Upper lobe of left lung (tissue), 6 donors: Measurements from ENCODE around the gene ZDHHC1. TPM values are rescaled to one million over a fixed set of nuclear protein-coding genes. Genes with fewer than 3 reads are reported as not detected.

Source experiments
- ATAC-seq, 2 donors: fragments of 200-7000 bp; cut with Tn5 transposase; one replicate each; pipeline ENCODE4 v1.9.1; 2022; ENCODE audit warnings: mild to moderate bottlenecking in 2 of 2, moderate library complexity in 2 of 2; ENCODE audit not compliant: low FRiP score in 2 of 2
- DNase-seq, 2 donors: peaks; one replicate each; pipeline ENCODE4 v3.0.0-alpha.2; 2019 to 2020
- H3K27ac ChIP-seq, 4 donors: fragments of 200-600 bp; sonication (generic); one replicate each; pipeline ENCODE4 v1.5.1; 2016 to 2019
- H3K27me3 ChIP-seq, 4 donors: fragments of 200-600 bp; sonication (generic); one replicate each; pipeline ENCODE4 v1.5.1; 2017 to 2019
- H3K36me3 ChIP-seq, 4 donors: fragments of 200-600 bp; sonication (generic); one replicate each; pipeline ENCODE4 v1.5.1; 2016 to 2019
- H3K4me1 ChIP-seq, 4 donors: fragments of 200-600 bp; sonication (generic); one replicate each; pipeline ENCODE4 v1.5.1; 2018 to 2019
- H3K4me3 ChIP-seq, 4 donors: fragments of 200-600 bp; sonication (generic); one replicate each; pipeline ENCODE4 v1.5.1; 2017 to 2019; ENCODE audit warnings: mild to moderate bottlenecking in 2 of 4, moderate library complexity in 1 of 4
- H3K9me3 ChIP-seq, 4 donors: fragments of 200-600 bp; sonication (generic); one replicate each; pipeline ENCODE4 v1.5.1; 2018 to 2019
- EP300 ChIP-seq, 4 donors: sonication (generic); formaldehyde crosslinking; IDR thresholded peaks; one replicate each; pipeline ENCODE4 v1.5.1; 2017; ENCODE audit warnings: antibody characterized with exemption in 4 of 4, control low read depth in 2 of 4
- POLR2A ChIP-seq, 4 donors: fragments of 450-650 bp; IDR thresholded peaks; one replicate each; pipeline ENCODE4 v1.5.1; 2016 to 2017; ENCODE audit warnings: antibody characterized with exemption in 4 of 4, mild to moderate bottlenecking in 2 of 4
- POLR2AphosphoS5 ChIP-seq, 2 donors: sonication (generic); formaldehyde crosslinking; IDR thresholded peaks; one replicate each; pipeline ENCODE4 v1.5.1; 2017; ENCODE audit warnings: antibody characterized with exemption in 2 of 2
- WGBS, 2 donors: methylation state at CpG; one replicate each; pipeline ENCODE4 v1.1.5; 2017 to 2018; 5-methylcytosine and 5-hydroxymethylcytosine counted together
- total RNA-seq, 6 donors: library from RNA; depleted of rRNA in 4 of 6; stranded (reverse); fragments of >200 nt in 4 of 6; gene quantifications; one replicate each; pipeline versions ENCODE4 v1.1.0 to v1.2.1, GENCODE V29; 2016 to 2021
- TF ChIP-seq, protein P1 (sequence below), 6 experiments: fragments of 450-650 bp in 4 of 6; fragments of 200-600 bp in 2 of 6; sonication (generic) in 2 of 6; IDR thresholded peaks; one replicate each; pipeline ENCODE4 v1.5.1; 2016 to 2019; ENCODE audit warnings: antibody characterized with exemption in 6 of 6
- donor health status: DM: no; HTN: no; CAD: no; lungs with moderate emphysema.
- donor health status: DM: no; HTN: yes; CAD: no; lungs with severe emphysema.

ZDHHC1 gene
- total RNA-seq, 6 donors from 2014 or later = 14.7 to 49.2 (median 21.4) TPM

DNA sequence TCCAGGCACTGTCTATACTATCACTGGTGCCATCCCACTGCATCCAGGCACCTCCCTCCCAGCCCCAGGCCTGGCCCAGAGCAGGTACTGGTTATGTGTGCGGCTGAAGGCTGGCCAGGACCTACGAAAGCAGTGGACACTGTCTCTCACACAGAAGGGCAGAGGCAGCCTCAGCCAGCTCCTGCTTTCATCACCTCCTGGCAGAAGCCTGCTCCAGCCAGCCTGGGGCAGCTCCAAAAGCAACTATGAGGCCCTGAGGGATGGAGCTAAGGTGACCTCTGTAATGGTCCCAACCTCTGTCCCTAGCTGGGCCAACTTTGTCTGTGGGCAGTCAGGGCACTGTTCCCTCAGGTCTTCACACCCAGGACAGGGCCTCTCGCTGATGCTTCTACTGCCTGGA lies 33.5 kb upstream of the ZDHHC1 start:
- ATAC-seq = no peak
- DNase-seq = no peak
- WGBS, 2 donors = 71 to 85% methylated on average over 3 of the region's 3 CpGs
- peaks cover 56 to 83% (median 72%) of the 10 kb centered on the region in 4 donors for H3K4me1 ChIP-seq
- TF ChIP-seq EP300 (IDR thresholded peaks at IDR 0.05) = no peak
- no peak for TF ChIP-seq POLR2AphosphoS5 (IDR thresholded peaks at IDR 0.05)
- TF ChIP-seq POLR2A (IDR thresholded peaks at IDR 0.05) = no peak
- TF ChIP-seq, protein P1, sequence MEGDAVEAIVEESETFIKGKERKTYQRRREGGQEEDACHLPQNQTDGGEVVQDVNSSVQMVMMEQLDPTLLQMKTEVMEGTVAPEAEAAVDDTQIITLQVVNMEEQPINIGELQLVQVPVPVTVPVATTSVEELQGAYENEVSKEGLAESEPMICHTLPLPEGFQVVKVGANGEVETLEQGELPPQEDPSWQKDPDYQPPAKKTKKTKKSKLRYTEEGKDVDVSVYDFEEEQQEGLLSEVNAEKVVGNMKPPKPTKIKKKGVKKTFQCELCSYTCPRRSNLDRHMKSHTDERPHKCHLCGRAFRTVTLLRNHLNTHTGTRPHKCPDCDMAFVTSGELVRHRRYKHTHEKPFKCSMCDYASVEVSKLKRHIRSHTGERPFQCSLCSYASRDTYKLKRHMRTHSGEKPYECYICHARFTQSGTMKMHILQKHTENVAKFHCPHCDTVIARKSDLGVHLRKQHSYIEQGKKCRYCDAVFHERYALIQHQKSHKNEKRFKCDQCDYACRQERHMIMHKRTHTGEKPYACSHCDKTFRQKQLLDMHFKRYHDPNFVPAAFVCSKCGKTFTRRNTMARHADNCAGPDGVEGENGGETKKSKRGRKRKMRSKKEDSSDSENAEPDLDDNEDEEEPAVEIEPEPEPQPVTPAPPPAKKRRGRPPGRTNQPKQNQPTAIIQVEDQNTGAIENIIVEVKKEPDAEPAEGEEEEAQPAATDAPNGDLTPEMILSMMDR (IDR thresholded peaks at IDR 0.05) = no peak
- H3K36me3 ChIP-seq = peaks cover 0 to 65% (median 43%) of the 10 kb centered on the region in 4 donors
- H3K9me3 ChIP-seq = no peaks in the 10 kb centered on the region
- no peak overlapping the region for H3K4me3 ChIP-seq
- H3K27me3 ChIP-seq = no peaks in the 10 kb centered on the region
- peak overlapping the region in 2 of 4 donors; percentile 53 to 58 for H3K27ac ChIP-seq

GRCh38 chr16:67449336-67449735 lies 33.1 kb upstream of the ZDHHC1 start:
- peaks cover 56 to 87% (median 72%) of the 10 kb centered on the region in 4 donors for H3K4me1 ChIP-seq
- 50 to 83% methylated on average over 2 of the region's 2 CpGs for WGBS, 2 donors
- H3K36me3 ChIP-seq = peaks cover 0 to 69% (median 45%) of the 10 kb centered on the region in 4 donors
- peak in 1 of 2 donors; percentile 70 for DNase-seq
- H3K4me3 ChIP-seq = no peak overlapping the region
- TF ChIP-seq POLR2AphosphoS5 (IDR thresholded peaks at IDR 0.05) = peak in 1 of 2 donors; percentile 34
- no peak for TF ChIP-seq POLR2A (IDR thresholded peaks at IDR 0.05)
- no peak for TF ChIP-seq EP300 (IDR thresholded peaks at IDR 0.05)
- TF ChIP-seq, protein P1 (IDR thresholded peaks at IDR 0.05) = no peak
- peak overlapping the region in 2 of 4 donors; percentile 53 to 58 for H3K27ac ChIP-seq
- no peak for ATAC-seq
- H3K9me3 ChIP-seq = no peaks in the 10 kb centered on the region
- no peaks in the 10 kb centered on the region for H3K27me3 ChIP-seq

DNA sequence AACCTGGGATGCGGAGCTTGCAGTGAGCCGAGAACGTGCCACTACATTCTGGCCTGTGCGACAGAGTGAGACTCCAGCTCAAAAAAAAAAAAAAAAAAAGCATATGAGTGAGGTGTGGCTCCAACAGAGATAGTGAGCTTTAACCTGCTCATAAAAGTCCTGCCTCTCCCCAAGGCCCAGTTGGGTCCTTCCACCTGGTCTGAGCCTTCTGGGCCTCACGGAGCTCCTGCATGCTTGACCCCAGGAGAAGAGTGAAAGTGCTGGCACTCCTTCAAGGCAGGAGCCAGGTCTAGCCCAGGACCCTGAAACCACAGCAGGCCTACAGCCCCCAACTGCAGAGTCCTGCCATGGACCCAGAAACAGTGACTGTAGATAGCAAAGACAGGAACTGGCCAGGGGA lies 32.3 kb upstream of the ZDHHC1 start:
- Histone ChIP-seq H3K9me3 (no peaks in the 10 kb centered on the region), H3K4me1 (peaks cover 56 to 88% (median 74%) of the 10 kb centered on the region in 4 donors), H3K36me3 (peaks cover 0 to 75% (median 48%) of the 10 kb centered on the region in 4 donors), H3K27me3 (no peaks in the 10 kb centered on the region), H3K4me3 (no peak overlapping the region), H3K27ac (peak overlapping the region in 1 of 4 donors; percentile 58)
- TF ChIP-seq EP300 (IDR thresholded peaks at IDR 0.05) (no peak), POLR2AphosphoS5 (IDR thresholded peaks at IDR 0.05) (no peak), POLR2A (IDR thresholded peaks at IDR 0.05) (no peak)
- TF ChIP-seq, protein P1 (IDR thresholded peaks at IDR 0.05) = no peak
- 97 to 98% methylated on average over 5 of the region's 5 CpGs for WGBS, 2 donors
- ATAC-seq (no peak), DNase-seq (no peak)

GRCh38 chr16:67447508-67448076 lies 31.3 kb upstream of the ZDHHC1 start:
- DNase-seq = peak; percentile 44 to 82
- 77% methylated on average over 6 of the region's 6 CpGs; no CpG with 5 or more reads in 1 of the 2 donors for WGBS, 2 donors
- Histone ChIP-seq H3K36me3 (peaks cover 0 to 75% (median 49%) of the 10 kb centered on the region in 4 donors), H3K27me3 (no peaks in the 10 kb centered on the region), H3K4me3 (no peak overlapping the region), H3K27ac (peak overlapping the region in 3 of 4 donors; percentile 27 to 61 (median 57)), H3K9me3 (no peaks in the 10 kb centered on the region), H3K4me1 (peaks cover 59 to 88% (median 76%) of the 10 kb centered on the region in 4 donors)
- TF ChIP-seq POLR2A (IDR thresholded peaks at IDR 0.05) (no peak), POLR2AphosphoS5 (IDR thresholded peaks at IDR 0.05) (peak in 1 of 2 donors; percentile 28), EP300 (IDR thresholded peaks at IDR 0.05) (no peak)
- TF ChIP-seq, protein P1 (IDR thresholded peaks at IDR 0.05) = peak in 5 of 6 experiments; percentile 25 to 42 (median 35)
- ATAC-seq = peak; percentile 4 to 42
